Spinal cord (tissue), 10 donors: ENCODE data around the gene MUC5B. TPM values are rescaled to one million over a fixed set of nuclear protein-coding genes. Genes with fewer than 3 reads are reported as not detected.

ENCODE experiments used
- DNase-seq, 6 donors: peaks; one replicate each; pipeline versions ENCODE4 v3.0.0 to v3.0.0-alpha.2; 2013 to 2015; ENCODE audit warnings: low spot score in 6 of 6, low read depth in 4 of 6
- H3K27ac ChIP-seq: one replicate; pipeline ENCODE4 v1.5.1; 2013; ENCODE audit warnings: low read depth, low read length, control low read depth
- H3K27me3 ChIP-seq: one replicate; pipeline ENCODE4 v1.6.1; 2013; ENCODE audit warnings: low read length; ENCODE audit not compliant: control insufficient read depth, insufficient read depth
- H3K36me3 ChIP-seq: one replicate; pipeline ENCODE4 v1.6.1; 2013; ENCODE audit warnings: low read length; ENCODE audit not compliant: control insufficient read depth, insufficient read depth
- H3K4me1 ChIP-seq: one replicate; pipeline ENCODE4 v1.6.1; 2013; ENCODE audit warnings: low read length; ENCODE audit not compliant: control insufficient read depth, insufficient read depth
- H3K4me3 ChIP-seq: one replicate; pipeline ENCODE4 v1.5.1; 2013; ENCODE audit warnings: low read depth, low read length, control low read depth
- H3K9me3 ChIP-seq: one replicate; pipeline ENCODE4 v1.6.1; 2013; ENCODE audit warnings: low read length; ENCODE audit not compliant: control insufficient read depth, insufficient read depth
- WGBS: methylation state at CpG from one replicate; pipeline ENCODE4 v1.1.5; 2013; ENCODE audit warnings: missing lambda C conversion rate; ENCODE audit not compliant: insufficient coverage; 5-methylcytosine and 5-hydroxymethylcytosine counted together
- polyA plus RNA-seq, 2 donors: library from polyadenylated mRNA; unstranded; fragments of 120-200 nt; gene quantifications; one replicate each; pipeline ENCODE4 v1.2.1, GENCODE V29; 2013; ENCODE audit not compliant: insufficient read length in 2 of 2
- total RNA-seq, 2 donors: library from RNA; depleted of rRNA in 1 of 2; stranded (reverse); fragments of 120-200 nt in 1 of 2; fragments of >200 nt in 1 of 2; gene quantifications; one replicate each; pipeline versions ENCODE4 v1.2.3 to v1.2.4, GENCODE V29; 2013 to 2014
- donor health status: healthy.

MUC5B gene
- total and polyA plus RNA-seq, 4 donors, result 0.17 to 0.44 (median 0.21) TPM; not detected in 1

DNA sequence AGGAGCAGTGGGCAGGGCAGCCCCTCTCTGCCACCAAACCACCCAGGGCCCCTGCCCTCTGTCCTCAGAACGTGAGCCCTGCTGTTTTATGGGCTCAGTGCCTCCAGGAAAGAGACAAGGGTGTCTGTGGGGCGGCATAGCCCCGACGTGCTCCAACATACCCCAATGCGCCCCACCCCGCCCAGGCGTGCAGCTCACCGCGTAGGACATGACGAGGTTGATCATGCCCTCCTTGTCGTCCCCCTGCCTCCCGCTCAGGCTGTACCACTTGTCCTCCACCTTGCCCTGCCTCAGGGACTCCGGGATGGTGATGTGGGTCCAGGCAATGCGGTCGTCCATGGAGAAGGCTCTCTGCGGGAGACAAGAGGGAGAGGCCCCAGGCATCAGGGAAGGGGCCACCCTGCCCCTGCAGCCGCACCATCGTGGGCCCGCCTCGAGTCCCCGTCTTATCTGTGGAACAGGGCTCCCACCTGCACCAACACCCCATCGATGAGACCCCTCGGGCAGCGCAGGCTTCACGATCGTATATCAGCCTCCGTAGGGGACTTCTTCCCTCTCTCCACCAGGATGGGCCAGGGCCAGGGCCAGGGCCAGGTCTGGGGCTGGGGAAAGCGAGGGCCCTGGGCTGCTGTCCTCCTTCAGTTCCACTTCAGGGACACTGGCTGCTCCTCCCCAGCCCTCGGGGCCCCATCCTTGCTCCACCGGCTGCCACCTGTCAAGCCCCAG lies 65.7 kb downstream of the MUC5B start:
- H3K4me1 ChIP-seq, result peaks cover 5% of the 10 kb centered on the region
- no peak for DNase-seq
- no peak overlapping the region for H3K4me3 ChIP-seq
- peaks cover 89% of the 10 kb centered on the region for H3K36me3 ChIP-seq
- 92% methylated on average over 26 of the region's 30 CpGs for WGBS
- no peak overlapping the region for H3K27ac ChIP-seq
- no peaks in the 10 kb centered on the region for H3K27me3 ChIP-seq
- no peaks in the 10 kb centered on the region for H3K9me3 ChIP-seq

DNA sequence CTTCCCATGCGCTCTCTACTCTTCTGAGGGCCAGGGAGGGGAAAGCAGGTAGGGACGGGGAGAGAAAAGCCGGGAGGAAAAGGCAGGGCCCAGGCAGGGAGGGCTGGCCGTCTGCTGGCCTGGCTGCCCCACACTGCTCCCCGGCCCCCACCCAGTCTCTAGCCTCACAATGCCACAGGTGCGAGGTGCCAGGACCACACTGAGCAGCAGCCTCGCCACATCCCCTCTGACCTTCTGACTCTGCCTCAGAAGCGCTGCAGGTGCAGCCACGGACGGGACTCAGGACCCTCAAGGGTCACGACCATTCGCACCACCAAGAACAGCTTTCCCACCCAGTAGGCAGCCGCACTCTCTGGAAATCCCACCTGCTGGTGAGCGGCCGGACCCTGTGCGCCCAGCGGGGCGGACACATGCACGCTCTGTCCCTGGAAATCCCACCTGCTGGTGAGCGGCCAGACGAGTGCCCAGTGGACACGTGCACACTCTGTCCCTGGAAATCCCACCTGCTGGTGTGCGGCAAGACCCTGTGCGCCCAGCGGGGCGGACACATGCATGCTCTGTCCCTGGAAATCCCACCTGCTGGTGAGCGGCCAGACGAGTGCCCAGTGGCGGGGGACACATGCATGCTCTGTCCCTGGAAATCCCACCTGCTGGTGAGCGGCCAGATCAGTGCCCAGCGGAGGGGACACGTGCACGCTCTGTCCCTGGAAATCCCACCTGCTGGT lies 66.5 kb downstream of the MUC5B start:
- Histone ChIP-seq H3K9me3 (no peaks in the 10 kb centered on the region), H3K4me1 (peaks cover 5% of the 10 kb centered on the region), H3K27ac (no peak overlapping the region), H3K27me3 (no peaks in the 10 kb centered on the region), H3K36me3 (peaks cover 84% of the 10 kb centered on the region), H3K4me3 (no peak overlapping the region)
- WGBS, result 96% methylated on average over 33 of the region's 33 CpGs
- DNase-seq, result no peak

DNA sequence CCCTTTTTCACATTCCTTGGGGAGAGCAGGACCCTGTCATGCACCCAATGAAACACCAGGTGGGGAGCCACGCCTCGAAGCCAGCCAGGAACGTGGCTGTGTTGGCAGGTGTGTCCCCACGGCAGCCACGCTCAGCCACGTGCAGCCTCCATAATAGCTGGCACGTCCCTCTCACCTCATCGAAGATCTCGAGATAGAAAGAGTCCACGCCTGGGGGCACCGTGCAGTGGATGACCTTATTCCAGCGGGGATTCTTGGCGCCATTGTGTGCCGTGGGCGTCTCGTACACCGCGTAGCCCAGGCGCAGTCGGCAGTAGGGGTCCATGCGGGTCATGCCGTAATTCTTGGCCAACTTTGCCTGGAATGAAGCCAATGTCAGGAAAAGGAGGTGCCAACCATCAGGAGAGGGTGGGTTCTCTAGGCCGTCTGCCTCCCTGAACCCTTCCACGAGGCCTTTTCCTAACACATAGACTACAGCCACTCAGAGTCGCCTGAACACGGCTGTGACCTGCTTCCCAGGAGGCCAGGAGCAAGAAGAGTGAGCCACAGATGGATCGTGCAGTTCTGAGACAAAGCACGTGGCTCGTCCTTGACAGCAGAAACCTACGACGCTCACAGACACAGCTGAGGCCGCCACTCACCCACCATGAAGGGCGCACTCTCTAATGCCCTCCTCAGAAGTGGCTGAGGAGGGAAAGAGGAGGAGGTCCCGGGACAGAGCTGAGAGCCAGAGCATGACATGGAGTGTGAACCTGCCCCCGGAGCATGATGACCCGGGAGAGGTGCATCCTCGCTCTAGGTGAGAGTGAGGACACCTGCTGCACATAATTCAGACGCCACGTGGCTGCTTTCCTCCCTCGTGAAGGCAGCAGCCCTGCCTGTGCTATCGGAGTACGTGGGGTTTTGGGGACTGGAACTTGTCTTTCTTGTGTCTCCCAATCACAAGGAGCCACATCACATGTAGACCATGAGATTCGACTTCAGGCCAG lies 67.5 kb downstream of the MUC5B start:
- no peak overlapping the region for H3K4me3 ChIP-seq
- DNase-seq, result no peak

DNA sequence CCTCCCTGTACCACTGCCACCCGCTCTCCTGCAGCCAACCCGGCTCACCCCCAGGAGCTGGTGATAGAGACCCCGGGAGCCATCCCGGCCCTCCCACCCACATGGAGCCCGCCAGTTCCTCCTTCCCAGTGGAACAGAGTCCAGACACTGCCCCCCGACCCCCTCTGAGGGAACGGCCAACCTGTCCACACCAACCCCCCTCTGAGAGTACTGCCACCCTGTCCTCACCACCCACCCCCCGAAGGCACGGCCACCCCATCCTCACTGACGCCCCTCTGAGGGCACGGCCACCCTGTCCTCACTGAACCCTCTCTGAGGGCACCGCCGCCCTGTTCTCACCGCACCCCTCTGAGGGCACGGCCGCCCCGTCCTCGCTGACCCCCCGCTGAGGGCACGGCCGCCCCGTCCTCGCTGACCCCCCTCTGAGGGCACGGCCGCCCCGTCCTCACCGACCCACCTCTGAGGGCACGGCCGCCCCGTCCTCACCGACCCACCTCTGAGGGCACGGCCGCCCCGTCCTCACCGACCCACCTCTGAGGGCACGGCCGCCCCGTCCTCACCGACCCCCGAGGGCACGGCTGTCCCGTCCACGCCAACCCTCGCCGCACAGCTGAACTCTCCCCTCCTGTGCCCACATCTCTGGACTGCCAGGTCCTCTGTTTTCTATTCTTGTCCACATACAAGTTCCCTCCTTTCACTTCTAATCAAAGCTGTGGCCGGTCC lies 68.6 kb downstream of the MUC5B start:
- 92% methylated on average over 37 of the region's 46 CpGs for WGBS
- H3K4me3 ChIP-seq, result no peak overlapping the region
- H3K27me3 ChIP-seq, result no peaks in the 10 kb centered on the region
- no peaks in the 10 kb centered on the region for H3K9me3 ChIP-seq
- H3K27ac ChIP-seq, result no peak overlapping the region
- peaks cover 81% of the 10 kb centered on the region for H3K36me3 ChIP-seq
- peaks cover 5% of the 10 kb centered on the region for H3K4me1 ChIP-seq
- DNase-seq, result no peak

More for the DNA sequence above, 67.5 kb downstream of the MUC5B start:
- H3K27ac ChIP-seq, result no peak overlapping the region
- WGBS, result 93% methylated on average over 34 of the region's 43 CpGs
- peaks cover 80% of the 10 kb centered on the region for H3K36me3 ChIP-seq
- peaks cover 5% of the 10 kb centered on the region for H3K4me1 ChIP-seq
- no peaks in the 10 kb centered on the region for H3K9me3 ChIP-seq
- no peaks in the 10 kb centered on the region for H3K27me3 ChIP-seq

DNA sequence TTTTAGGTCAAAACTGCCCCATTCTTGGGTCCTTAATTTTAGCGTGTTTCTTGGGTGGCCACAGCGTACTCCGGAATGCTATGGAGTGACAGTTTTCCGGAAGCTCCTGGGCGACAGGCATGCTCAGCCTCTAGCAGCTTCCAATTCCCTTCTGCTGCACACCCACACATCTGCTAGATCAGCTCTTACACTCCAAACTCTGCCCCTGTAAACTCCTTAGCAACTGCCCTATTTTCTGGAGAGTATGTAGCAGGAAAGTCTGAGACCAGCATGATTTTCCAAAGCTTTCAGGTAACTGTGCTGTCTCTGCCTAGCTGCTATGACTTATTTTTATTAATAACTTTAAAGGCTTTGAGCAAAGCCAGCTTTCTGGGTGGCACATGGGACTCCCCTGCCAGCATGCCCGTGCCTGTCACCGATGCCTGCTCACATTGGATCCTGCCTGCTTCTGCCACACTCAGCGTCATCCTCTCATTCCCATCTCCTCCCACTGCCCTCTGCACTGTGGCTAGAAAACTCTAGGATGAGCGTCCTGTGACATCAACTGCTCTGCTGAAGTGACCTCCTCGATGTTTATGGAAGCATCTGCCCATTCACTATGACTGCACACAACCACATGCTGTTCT lies 69.3 kb downstream of the MUC5B start:
- H3K9me3 ChIP-seq, result no peaks in the 10 kb centered on the region
- H3K36me3 ChIP-seq, result peaks cover 83% of the 10 kb centered on the region
- no peak overlapping the region for H3K4me3 ChIP-seq
- H3K4me1 ChIP-seq, result peaks cover 5% of the 10 kb centered on the region
- H3K27ac ChIP-seq, result no peak overlapping the region
- no peaks in the 10 kb centered on the region for H3K27me3 ChIP-seq
- 81% methylated on average over 8 of the region's 10 CpGs for WGBS
- no peak for DNase-seq

DNA sequence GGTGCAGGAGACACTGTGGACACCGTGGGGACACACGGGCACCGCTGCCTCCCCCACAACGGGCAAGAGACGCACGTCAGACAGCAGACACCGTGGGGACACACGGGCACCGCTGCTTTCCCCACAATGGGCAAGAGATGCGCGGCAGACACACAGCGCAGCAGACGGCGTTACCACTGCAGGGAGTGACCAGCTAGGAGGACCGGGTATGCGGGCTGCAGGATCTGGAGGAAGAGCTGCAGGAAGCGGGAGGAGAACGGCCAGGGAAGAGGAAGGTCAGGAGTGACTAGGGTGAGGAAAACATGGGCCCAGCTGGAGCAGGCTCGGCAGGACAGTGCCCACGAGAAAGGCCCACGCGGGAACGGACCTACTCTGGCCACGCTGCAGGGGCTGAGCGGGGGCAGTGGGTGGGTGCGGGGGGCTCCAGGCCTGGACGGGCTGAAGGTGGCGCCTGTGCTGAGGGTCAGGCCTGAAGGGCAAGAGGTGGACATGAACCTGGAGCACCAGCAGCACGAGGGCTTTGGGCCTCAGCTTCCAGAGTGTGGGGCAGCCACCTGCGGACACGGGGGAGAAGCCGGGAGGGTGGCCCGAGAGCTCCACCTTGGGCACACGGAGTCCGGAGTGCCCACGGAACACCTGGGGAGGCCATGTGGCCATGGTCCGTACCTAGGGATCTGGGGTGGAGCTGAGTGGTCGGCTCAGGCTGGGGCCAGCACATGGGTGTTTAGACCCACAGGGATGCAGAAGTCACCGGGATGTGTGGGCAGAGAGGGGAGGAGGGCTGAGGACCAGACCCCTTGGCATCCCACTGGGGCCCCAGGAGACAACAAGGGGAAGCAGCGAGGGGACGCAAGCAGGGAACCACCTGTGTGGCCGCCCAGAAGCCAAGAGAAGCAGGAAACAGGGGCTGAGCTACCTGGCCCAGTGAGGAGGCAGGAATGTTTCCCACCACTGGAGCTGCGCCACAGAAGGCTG lies 70.1 kb downstream of the MUC5B start:
- 90% methylated on average over 43 of the region's 43 CpGs for WGBS
- no peak overlapping the region for H3K4me3 ChIP-seq
- no peaks in the 10 kb centered on the region for H3K27me3 ChIP-seq
- H3K36me3 ChIP-seq, result peaks cover 87% of the 10 kb centered on the region
- H3K9me3 ChIP-seq, result no peaks in the 10 kb centered on the region
- DNase-seq, result no peak
- H3K27ac ChIP-seq, result no peak overlapping the region
- H3K4me1 ChIP-seq, result peaks cover 5% of the 10 kb centered on the region

DNA sequence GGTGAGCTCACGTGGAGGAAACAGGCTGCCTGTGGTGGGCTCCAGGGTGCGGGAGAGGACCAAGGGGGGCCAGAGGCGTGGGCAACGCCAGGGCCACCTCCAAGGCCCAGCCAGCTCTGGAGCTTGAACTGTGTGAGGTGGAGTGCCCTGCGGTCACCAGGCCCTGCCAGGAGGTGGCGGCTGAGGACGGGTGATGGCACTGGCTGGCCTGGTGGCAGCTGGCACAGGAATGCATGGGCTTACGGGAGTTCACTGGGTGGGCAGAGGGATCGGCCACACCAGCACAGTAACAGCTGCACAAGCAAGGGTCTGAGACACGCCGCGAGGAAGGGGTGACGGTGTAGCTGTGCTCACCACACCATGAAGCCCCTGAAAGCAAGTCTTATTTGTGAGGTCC lies 70.8 kb downstream of the MUC5B start:
- peaks cover 86% of the 10 kb centered on the region for H3K36me3 ChIP-seq
- no peak overlapping the region for H3K27ac ChIP-seq
- WGBS, result 61% methylated on average over 13 of the region's 13 CpGs
- H3K27me3 ChIP-seq, result no peaks in the 10 kb centered on the region
- no peak for DNase-seq
- H3K4me1 ChIP-seq, result peaks cover 12% of the 10 kb centered on the region
- no peak overlapping the region for H3K4me3 ChIP-seq
- no peaks in the 10 kb centered on the region for H3K9me3 ChIP-seq

DNA sequence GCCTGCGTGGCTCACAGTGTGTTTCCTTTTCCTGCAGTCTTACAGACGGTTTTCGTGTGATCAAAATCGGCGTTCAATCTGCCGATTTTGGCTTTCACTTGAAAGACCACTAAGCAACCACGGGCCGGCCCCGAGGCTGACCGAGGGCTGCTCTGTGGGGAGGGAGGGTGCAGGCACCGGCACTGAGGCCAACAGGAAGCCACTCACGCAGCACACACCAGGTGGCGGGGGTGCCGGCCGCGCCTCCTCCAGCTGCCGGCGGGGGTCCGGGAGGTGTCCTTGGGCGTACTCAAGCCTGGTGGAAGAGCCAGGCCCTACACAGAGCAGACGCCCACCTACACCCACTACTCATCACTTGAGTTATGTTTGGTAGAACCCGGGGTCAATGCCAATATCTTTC lies 72.2 kb downstream of the MUC5B start:
- H3K27me3 ChIP-seq, result no peaks in the 10 kb centered on the region
- H3K4me1 ChIP-seq, result peaks cover 23% of the 10 kb centered on the region
- peaks cover 76% of the 10 kb centered on the region for H3K36me3 ChIP-seq
- H3K4me3 ChIP-seq, result no peak overlapping the region
- H3K9me3 ChIP-seq, result no peaks in the 10 kb centered on the region
- 91% methylated on average over 17 of the region's 22 CpGs for WGBS
- no peak overlapping the region for H3K27ac ChIP-seq
- no peak for DNase-seq
